HG02840 (cell line): ENCODE results near the gene MTFR1L.

ENCODE experiments used
- ATAC-seq: cut with Tn5 transposase; IDR thresholded peaks from one replicate; pipeline ENCODE4 v1.9.1; 2021; ENCODE audit warnings: mild to moderate bottlenecking, moderate library complexity, moderate number of reproducible peaks; ENCODE audit not compliant: unreplicated experiment, low FRiP score

Gene MTFR1L

GRCh38 chr1:25787760-25788166, 32.0 kb upstream of the MTFR1L start:
- no peak for ATAC-seq

DNA sequence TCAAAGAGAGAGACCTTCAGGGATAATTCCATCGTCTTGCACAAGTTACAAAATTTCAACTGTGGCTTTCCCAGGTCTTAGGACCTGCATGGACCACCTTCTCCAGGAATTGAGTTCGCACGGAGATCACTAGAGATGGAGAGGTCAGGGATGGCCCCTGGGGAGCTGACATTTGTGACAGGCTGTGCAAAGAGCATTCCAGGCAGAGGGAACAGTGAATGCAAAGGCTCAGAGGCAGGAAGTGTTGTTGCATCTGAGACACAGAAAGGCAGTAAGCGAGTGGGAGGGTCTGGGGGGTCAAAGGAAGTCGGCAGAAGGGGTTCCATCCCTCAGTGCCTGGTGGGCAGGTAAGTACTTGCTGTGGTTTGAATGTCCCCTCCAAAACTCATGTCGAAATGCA, 29.3 kb upstream of the MTFR1L start:
- no peak for ATAC-seq

DNA sequence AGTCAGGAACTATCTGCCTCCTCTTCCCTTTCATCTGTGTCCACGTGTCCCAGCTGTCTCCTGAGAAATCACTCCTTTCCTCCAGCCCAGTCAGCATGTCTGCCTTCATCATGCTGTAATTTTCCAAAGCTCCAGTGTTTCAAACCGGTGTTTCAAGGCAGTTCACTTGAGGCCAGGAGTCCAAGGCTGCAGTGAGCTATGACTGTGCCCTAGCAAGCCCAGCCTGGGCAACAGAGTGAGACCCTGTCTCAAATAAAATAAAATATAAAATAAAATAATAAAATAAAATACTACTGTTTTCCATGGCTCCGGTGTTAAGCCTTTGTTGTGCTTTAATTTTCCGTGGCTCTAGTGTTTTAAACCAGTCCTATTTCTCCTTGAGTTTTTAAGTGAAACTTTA, 27.6 kb upstream of the MTFR1L start:
- ATAC-seq, result no peak

DNA sequence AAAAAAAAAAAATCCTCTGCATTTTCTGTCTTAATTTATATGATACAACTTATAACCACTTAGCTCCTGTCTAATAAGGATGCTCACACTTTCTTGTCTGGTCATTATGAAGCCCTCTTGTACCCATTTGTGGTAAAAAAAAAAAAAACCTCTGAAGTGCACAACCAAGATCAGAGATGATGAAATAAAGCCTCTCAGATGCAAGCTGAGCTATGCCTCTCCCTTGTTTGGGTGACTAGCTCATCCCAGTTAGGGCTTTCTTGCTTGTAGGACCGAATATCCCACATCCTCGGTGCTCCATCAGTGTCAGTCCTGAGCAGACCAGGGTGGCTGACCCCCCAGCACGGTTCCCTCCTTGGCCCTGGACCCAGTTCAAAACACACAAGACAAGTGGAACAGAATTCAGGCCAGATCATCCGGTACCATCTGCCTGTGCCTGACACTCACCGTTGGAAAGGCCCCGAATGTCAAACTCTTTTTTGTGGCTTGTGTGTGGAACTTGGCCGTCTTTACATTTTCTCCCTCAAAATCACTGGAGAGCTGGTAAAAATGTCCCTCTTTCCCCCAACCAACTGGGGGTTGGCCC, 26.1 kb upstream of the MTFR1L start:
- ATAC-seq, result no peak

- no peak for ATAC-seq
Observed at GRCh38 chr1:25794325-25794724, 25.4 kb upstream of the MTFR1L start.

GRCh38 chr1:25795211-25795610, 24.5 kb upstream of the MTFR1L start:
- no peak for ATAC-seq

DNA sequence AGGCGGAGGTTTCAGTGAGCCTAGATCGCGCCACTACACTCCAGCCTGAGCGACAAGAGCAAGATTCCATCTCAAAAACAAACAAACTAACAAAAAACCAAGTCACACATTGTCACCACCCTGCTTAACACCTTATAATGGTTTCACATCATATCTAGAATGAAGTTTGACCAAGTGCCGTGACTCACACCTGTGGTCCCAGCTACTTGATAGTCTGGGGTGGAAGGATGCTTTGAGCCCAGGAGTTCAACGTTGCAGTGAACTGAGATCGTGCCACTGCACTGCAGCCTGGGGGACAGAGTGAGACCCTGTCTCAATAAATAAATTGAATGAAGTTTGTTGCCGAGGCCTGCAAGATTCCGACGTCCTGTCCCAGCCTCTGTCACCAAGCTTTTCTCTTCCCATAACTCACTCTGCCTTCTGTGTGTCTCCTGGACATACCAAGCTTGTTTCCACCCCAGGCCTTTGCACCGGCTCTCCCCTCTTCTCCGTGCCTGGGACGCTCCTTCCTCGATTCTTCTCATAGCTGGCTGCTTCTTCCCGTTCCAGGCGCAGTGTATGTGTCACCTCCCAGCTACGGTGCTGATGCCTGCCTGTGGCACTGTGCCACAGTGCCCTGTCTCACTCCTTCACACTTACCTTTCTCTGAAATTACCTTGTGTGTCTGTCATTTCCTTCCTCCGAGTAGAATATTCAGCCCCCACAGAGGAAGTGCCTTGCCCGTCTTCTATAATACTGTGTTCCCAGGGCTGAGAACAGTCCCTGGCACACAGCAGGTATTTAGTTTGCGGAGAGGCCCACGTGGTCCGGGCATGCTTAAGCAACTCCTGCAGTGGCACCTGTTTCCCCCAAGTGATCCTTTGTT, 23.6 kb upstream of the MTFR1L start:
- ATAC-seq, result no peak

DNA sequence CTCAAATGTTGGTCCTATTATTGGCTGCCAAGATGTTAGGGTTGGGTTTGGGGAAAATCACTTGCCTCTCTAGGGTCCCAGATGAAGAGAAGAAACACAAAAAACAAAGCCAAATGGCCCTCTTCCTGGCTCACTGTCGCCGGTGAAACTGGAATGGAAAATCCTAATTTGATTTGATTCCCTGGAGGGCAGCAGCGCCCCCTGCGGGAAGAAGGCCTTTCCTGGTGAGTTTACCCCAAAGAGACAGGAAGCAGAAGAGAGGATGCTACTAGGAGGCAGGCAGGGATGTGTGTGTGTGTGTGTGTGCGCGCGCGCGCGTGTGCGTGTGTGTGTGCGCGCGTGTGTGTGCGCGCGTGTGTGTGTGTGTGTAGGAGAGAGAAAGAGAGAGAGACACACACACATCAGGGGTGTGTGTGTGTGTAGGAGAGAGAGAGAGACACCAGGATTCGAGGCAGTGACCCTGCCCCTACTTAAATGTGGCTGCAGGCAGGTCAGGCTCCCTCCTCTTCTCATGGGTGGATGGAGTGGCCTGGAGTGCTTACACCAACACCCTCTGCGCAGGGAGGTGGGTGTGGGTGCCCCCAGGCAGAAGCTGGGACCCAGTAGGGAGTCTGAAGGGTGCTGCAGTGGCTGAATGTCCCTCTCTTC, 22.8 kb upstream of the MTFR1L start:
- ATAC-seq, result no peak

GRCh38 chr1:25797939-25798338, 21.8 kb upstream of the MTFR1L start:
- no peak for ATAC-seq

GRCh38 chr1:25798666-25799351, 20.9 kb upstream of the MTFR1L start:
- no peak for ATAC-seq

DNA sequence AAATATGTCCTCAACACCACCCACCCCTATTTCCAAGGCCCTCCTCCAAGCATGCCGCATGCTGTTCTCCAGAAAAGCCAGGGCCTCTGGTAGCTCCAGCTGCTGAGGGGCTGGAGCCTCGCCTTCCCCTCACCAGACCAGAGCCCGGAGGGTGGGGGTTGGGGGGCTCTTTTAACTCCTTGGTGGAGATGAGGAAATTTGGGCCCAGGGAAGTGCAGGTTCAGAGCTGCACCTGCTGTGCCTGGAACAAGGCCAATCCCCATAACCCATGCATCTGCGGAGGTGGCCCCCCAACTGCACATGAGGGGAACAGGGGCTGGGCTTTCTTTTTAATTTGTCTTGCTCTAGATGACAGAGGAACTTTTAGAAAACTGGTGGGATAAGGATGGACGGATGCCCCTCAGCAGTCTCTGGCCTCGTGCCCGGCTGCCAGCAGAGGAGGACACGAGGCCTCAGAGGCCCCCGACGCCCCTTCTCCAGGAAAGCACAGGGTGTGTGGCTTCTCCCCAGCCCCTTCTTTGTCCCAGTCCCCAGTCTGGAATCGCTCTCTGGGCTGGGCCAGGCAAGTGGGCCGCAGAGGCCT, 20.3 kb upstream of the MTFR1L start:
- ATAC-seq, result no peak

- no peak for ATAC-seq
Observed at GRCh38 chr1:25799935-25800702, 19.6 kb upstream of the MTFR1L start, which contains the start of gene SELENON. Gene SELENON, plus strand, starts transcription at chr1:25800193. Its CDS starts 38 bp downstream, at chr1:25800231.

DNA sequence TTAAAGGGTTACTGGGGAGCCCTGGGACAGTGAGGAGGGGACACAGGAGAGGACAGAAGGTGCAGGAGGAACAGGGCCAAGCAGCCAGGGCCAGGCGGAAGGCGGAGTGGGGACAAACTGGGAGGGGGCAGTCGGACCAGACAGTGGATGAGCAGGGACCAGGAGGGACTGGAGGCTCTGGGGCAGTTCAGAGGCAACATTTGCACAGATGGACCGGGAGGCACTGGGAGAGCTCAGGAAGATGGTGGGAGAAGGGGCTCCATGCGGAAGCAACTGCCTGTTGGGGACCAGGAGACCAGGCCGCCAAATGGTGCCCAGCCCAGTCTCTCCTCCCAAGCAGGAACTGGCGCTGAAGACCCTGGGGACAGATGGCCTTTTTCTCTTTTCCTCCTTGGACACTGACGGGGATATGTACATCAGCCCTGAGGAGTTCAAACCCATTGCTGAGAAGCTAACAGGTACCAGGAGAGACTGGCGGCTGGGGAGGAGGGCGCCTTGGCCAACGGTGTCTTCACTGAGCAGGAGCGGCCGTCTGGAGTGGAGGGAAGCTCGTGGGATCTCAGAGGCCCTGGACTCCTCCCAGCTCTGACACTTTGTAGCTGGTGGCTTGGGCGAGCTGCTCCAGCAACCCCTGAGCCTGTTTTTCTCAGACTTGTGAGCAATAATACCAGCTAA, 18.9 kb upstream of the MTFR1L start:
- ATAC-seq, result no peak

DNA sequence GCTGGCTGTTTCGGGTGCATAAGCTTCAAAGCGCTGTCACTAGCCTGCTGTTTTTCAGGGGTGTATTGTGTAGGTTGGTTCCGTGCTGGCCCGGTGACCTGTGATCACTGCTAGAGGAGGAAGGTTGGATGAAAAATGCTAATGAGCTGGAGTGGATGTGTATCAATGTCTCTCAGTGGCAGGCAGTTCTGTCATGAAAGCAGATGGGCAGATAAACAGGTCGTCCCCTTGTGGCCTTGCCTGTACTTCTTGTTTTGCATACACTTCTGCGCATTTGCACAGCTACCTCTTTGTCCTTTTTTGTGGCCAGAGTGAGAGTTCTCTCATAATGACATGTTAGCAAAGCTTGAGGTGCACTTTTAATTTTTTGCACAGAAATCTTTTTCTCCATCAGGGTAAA, 16.8 kb upstream of the MTFR1L start:
- ATAC-seq, result no peak

DNA sequence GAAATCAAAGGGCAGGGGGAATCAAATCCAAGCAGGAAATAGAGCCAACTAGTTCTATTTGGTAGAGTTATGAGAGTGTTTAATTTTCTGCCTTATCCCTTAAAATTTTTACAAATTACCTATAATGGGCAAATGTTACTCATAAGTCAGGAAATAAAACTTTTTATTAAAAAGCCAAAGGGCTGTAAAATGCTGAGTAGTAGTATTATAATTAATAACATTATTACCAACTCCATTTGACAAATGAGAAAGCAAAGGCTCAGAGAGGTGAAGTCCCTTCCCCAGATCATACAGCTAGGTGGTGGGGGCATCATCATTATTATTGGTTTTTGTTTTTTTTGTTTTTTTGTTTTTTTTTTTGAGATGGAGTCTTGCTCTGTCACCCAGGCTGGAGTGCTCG, 16.4 kb upstream of the MTFR1L start:
- ATAC-seq, result no peak

GRCh38 chr1:25804244-25804963, 15.3 kb upstream of the MTFR1L start:
- ATAC-seq, result no peak

GRCh38 chr1:25804964-25805862, 14.5 kb upstream of the MTFR1L start:
- ATAC-seq, result no peak

GRCh38 chr1:25805863-25806225, 13.9 kb upstream of the MTFR1L start:
- ATAC-seq, result no peak
